Measurements from ENCODE around the gene HUNK. TPM values are rescaled to one million over a fixed set of nuclear protein-coding genes. Genes with fewer than 3 reads are reported as not detected.

Gene HUNK
- total RNA-seq, 1 experiment from 2014 or later: not detected

GRCh38 chr21:32021319-32021994, 148.6 kb downstream of the HUNK start:
- BruUV-seq (replicated peaks): no TSS peak
- no peak for DNase-seq (ENCODE audit: unreplicated experiment)
- no peaks in the 10 kb centered on the region for H3K9me3 Mint-ChIP-seq (ENCODE audit: unreplicated experiment)
- no peak overlapping the region for H3K4me3 Mint-ChIP-seq (ENCODE audit: unreplicated experiment)
- no peaks in the 10 kb centered on the region for H3K4me1 Mint-ChIP-seq (ENCODE audit: insufficient read depth, unreplicated experiment)
- peaks cover 16% of the 10 kb centered on the region for H3K27me3 Mint-ChIP-seq (ENCODE audit: insufficient read depth, unreplicated experiment)
- TF ChIP-seq CTCF (IDR thresholded peaks at IDR 0.05; ENCODE audit: unreplicated experiment): no peak
- H3K36me3 Mint-ChIP-seq (ENCODE audit: insufficient read depth, unreplicated experiment): no peaks in the 10 kb centered on the region
- CTCF ChIA-PET: interaction anchor here (0.7 kb wide), 1 partner anchor 96 kb away, joined by 3 read pairs; no protein-coding TSS in a partner anchor
- intact Hi-C loops (cut with micrococcal nuclease): no loop called here
- POLR2A ChIA-PET: no interaction called here
- no peak overlapping the region for H3K27ac Mint-ChIP-seq (ENCODE audit: low read depth, unreplicated experiment)

DNA sequence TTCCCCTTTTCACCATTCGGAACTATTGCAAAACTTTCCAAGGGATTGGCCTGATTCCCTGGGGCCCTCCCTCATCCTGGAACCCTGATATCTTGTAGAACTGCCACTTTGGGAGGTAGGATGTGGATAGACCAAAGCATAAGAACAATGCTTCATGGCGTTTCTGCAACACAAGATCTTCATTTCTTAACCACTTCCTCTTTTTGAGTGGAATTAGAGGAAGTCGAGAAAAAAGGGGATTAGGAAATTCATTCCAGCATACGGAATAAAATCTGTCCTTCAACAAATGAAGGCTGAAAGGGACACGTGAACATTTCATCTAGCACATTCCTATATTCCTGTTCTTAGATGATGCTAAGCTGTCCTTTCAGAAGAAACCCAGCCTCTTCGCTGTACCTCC, 149.3 kb downstream of the HUNK start:
- CTCF ChIA-PET: interaction anchor here (0.7 kb wide), 1 partner anchor 178 kb away, joined by 4 read pairs; no protein-coding TSS in a partner anchor
- intact Hi-C loops (cut with micrococcal nuclease): no loop called here

GRCh38 chr21:32030146-32030652, 157.4 kb downstream of the HUNK start:
- H3K36me3 Mint-ChIP-seq (ENCODE audit: insufficient read depth, unreplicated experiment): no peaks in the 10 kb centered on the region
- POLR2A ChIA-PET: no interaction called here
- H3K4me3 Mint-ChIP-seq (ENCODE audit: unreplicated experiment): no peak overlapping the region
- peaks cover 30% of the 10 kb centered on the region for H3K27me3 Mint-ChIP-seq (ENCODE audit: insufficient read depth, unreplicated experiment)
- CTCF ChIA-PET: interaction anchor here (0.6 kb wide), 1 partner anchor 115 kb away, joined by 4 read pairs; no protein-coding TSS in a partner anchor
- no peak for DNase-seq (ENCODE audit: unreplicated experiment)
- no peak overlapping the region for H3K27ac Mint-ChIP-seq (ENCODE audit: low read depth, unreplicated experiment)
- TF ChIP-seq CTCF (IDR thresholded peaks at IDR 0.05; ENCODE audit: unreplicated experiment): no peak
- no TSS peak for BruUV-seq (replicated peaks)
- H3K4me1 Mint-ChIP-seq (ENCODE audit: insufficient read depth, unreplicated experiment): no peaks in the 10 kb centered on the region
- intact Hi-C loops (cut with micrococcal nuclease): no loop called here
- H3K9me3 Mint-ChIP-seq (ENCODE audit: unreplicated experiment): peaks cover 16% of the 10 kb centered on the region

More for the DNA sequence above, 149.3 kb downstream of the HUNK start:
- Mint-ChIP-seq H3K4me3 (ENCODE audit: unreplicated experiment) (no peak overlapping the region), H3K27me3 (ENCODE audit: insufficient read depth, unreplicated experiment) (peaks cover 18% of the 10 kb centered on the region), H3K9me3 (ENCODE audit: unreplicated experiment) (no peaks in the 10 kb centered on the region), H3K4me1 (ENCODE audit: insufficient read depth, unreplicated experiment) (no peaks in the 10 kb centered on the region), H3K27ac (ENCODE audit: low read depth, unreplicated experiment) (no peak overlapping the region), H3K36me3 (ENCODE audit: insufficient read depth, unreplicated experiment) (no peaks in the 10 kb centered on the region)
- no peak for TF ChIP-seq CTCF (IDR thresholded peaks at IDR 0.05; ENCODE audit: unreplicated experiment)
- DNase-seq (ENCODE audit: unreplicated experiment): no peak
- BruUV-seq (replicated peaks): no TSS peak
- POLR2A ChIA-PET: no interaction called here

DNA sequence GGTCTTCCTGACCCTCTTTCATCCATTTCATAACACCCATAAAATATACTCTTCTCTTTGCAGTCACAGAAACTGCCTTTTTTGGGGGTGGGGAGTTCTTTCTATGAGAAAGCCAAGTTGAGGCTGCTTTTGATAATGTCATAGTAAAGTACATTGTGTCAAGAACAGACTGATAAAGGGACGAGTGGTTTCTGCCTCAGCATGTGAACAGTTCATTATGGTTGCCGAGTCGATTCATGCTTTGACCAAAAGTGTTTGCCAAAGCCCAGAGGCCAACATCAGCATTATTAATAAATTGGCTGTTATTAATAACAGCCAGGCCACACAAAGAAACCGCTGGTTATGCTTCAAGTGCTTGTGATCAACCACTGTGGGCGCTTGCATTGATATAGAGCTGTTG, 162.0 kb downstream of the HUNK start:
- H3K4me1 Mint-ChIP-seq (ENCODE audit: insufficient read depth, unreplicated experiment): no peaks in the 10 kb centered on the region
- peaks cover 18% of the 10 kb centered on the region for H3K27me3 Mint-ChIP-seq (ENCODE audit: insufficient read depth, unreplicated experiment)
- H3K36me3 Mint-ChIP-seq (ENCODE audit: insufficient read depth, unreplicated experiment): no peaks in the 10 kb centered on the region
- ChIA-PET CTCF (no interaction called here), POLR2A (no interaction called here)
- BruUV-seq (replicated peaks): no TSS peak
- H3K9me3 Mint-ChIP-seq (ENCODE audit: unreplicated experiment): peaks cover 9% of the 10 kb centered on the region
- no peak for TF ChIP-seq CTCF (IDR thresholded peaks at IDR 0.05; ENCODE audit: unreplicated experiment)
- intact Hi-C loops (cut with micrococcal nuclease): no loop called here
- H3K4me3 Mint-ChIP-seq (ENCODE audit: unreplicated experiment): no peak overlapping the region
- DNase-seq (ENCODE audit: unreplicated experiment): no peak
- no peak overlapping the region for H3K27ac Mint-ChIP-seq (ENCODE audit: low read depth, unreplicated experiment)
